Heart left ventricle (tissue), 16 donors: ENCODE results near the gene NAPA. TPM values are rescaled to one million over a fixed set of nuclear protein-coding genes. Genes with fewer than 3 reads are reported as not detected.

Experiments used
- ATAC-seq, 4 donors: fragments of 200-7000 bp; cut with Tn5 transposase; one replicate each; pipeline ENCODE4 v1.9.1; 2020 to 2022; ENCODE audit warnings: moderate library complexity in 4 of 4, mild to moderate bottlenecking in 3 of 4, moderate number of reproducible peaks in 1 of 4
- DNase-seq, 5 donors: peaks; one replicate each; pipeline ENCODE4 v3.0.0-alpha.2; 2020
- H3K27ac ChIP-seq, 12 donors: fragments of 200-600 bp; sonication (generic) in 4 of 12; one replicate each; pipeline versions ENCODE4 v1.5.0 to v1.8.0; 2016 to 2022; ENCODE audit warnings: mild to moderate bottlenecking in 2 of 12
- H3K27me3 ChIP-seq, 9 donors: fragments of 200-600 bp; sonication (generic) in 2 of 9; one replicate each; pipeline versions ENCODE4 v1.5.1 to v1.8.0; 2016 to 2022; ENCODE audit warnings: mild to moderate bottlenecking in 3 of 9
- H3K36me3 ChIP-seq, 9 donors: fragments of 200-600 bp; sonication (generic) in 2 of 9; one replicate each; pipeline versions ENCODE4 v1.5.0 to v1.8.0; 2018 to 2022; ENCODE audit warnings: mild to moderate bottlenecking in 2 of 9
- H3K4me1 ChIP-seq, 12 donors: fragments of 200-600 bp; sonication (generic) in 4 of 12; one replicate each; pipeline versions ENCODE4 v1.5.0 to v1.8.0; 2016 to 2022; ENCODE audit warnings: mild to moderate bottlenecking in 3 of 12
- H3K4me3 ChIP-seq, 12 donors: fragments of 200-600 bp; sonication (generic) in 4 of 12; one replicate each; pipeline versions ENCODE4 v1.5.0 to v1.8.0; 2017 to 2022; ENCODE audit warnings: mild to moderate bottlenecking in 9 of 12, moderate library complexity in 4 of 12
- H3K9me3 ChIP-seq, 12 donors: fragments of 200-600 bp; sonication (generic) in 4 of 12; one replicate each; pipeline versions ENCODE4 v1.5.0 to v1.8.0; 2016 to 2022; ENCODE audit warnings: mild to moderate bottlenecking in 1 of 12
- POLR2A ChIP-seq, 2 donors: fragments of 450-650 bp; IDR thresholded peaks; one replicate each; pipeline ENCODE4 v1.6.1; 2017; ENCODE audit warnings: antibody characterized with exemption in 2 of 2, mild to moderate bottlenecking in 2 of 2, moderate library complexity in 2 of 2
- WGBS, 4 donors: extraction: QIAGEN DNeasy Blood & Tissue Kit in 2 of 4; methylation state at CpG; one replicate each; pipeline versions ENCODE4 v1.1.5 to v1.1.7; 2013 to 2018; 5-methylcytosine and 5-hydroxymethylcytosine counted together
- intact Hi-C, 10 donors: fragments of 100-400 bp; cut with DNase I; formaldehyde crosslinking; loops; one replicate each; pipeline versions ENCODE4 v1.11.1 to v1.14.2; 2022
- polyA plus RNA-seq, 2 donors: library from polyadenylated mRNA; stranded (reverse); fragments of 200-250 nt; gene quantifications; one replicate each; pipeline ENCODE4 v1.2.3, GENCODE V29; 2013
- total RNA-seq, 9 donors: library from RNA; depleted of rRNA in 2 of 9; stranded (reverse); fragments of >200 nt in 2 of 9; fragmentation: NEBNext Ultra II Directional in 3 of 9; extraction: Animal tissue kit (Norgen Biotek cat#: 25700) in 3 of 9; gene quantifications; one replicate each; pipeline versions ENCODE4 v1.1.0 to v1.2.4, GENCODE V29; 2016 to 2023
- TF ChIP-seq, protein P1 (sequence below), 12 donors: fragments of 200-600 bp; sonication (generic) in 4 of 12; IDR thresholded peaks; one replicate each; pipeline versions ENCODE4 v1.5.0 to v1.8.0; 2018 to 2022; ENCODE audit warnings: antibody characterized with exemption in 12 of 12, mild to moderate bottlenecking in 5 of 12
- donor health status: ischemic (EF 13 %, LVEDD 7.1; RV severe dilation, severe dysfunction).
- donor health status: healthy with polysubstance abuse.
- donor health status: DM: no; HTN: yes; CAD: no.
- donor health status: DM: no; HTN: no; CAD: no.
- donor health status: ischemic (EF 25% LVEDD 6.9; RV normal size, moderate dysfunction).
- donor health status: ischemic (EF 25% LVEDD 5.7; RV mildly dilated, moderate dysfunction).
- donor health status: healthy.
- donor health status: DM: yes; HTN: yes; CAD: no.
- donor health status: ischemic (EF 35%, LVEDD 5.7; RV mildly dilated, moderate dysfunction).
- donor health status: nonischemic (EF 11% LVEDD 7.7; RV severe dilation, severe dysfunction).
- donor health status: DM: yes; HTN: yes; CAD: no.
- donor health status: PGD.
- donor health status: ischemic (EF 29% LVEDD 5.4; RV normal size, mild dysfunction).
- donor health status: nonischemic (EF 23%, LVEDD 6.1; RV moderate dilation, normal function).

Gene NAPA
- total and polyA plus RNA-seq, 11 donors, result 113 to 238 (median 122) TPM

- ATAC-seq, result peak in 2 of 4 donors; percentile 29 to 30
- intact Hi-C loops, result no loop called here
- Histone ChIP-seq H3K4me3 (no peak overlapping the region), H3K27ac (no peak overlapping the region), H3K36me3 (no peaks in the 10 kb centered on the region), H3K9me3 (no peaks in the 10 kb centered on the region), H3K4me1 (peaks cover 0 to 32% (median 6%) of the 10 kb centered on the region in 12 donors), H3K27me3 (peaks cover 45 to 97% (median 80%) of the 10 kb centered on the region in 9 donors)
- WGBS, 4 donors, result 4 to 10% (median 6%) methylated on average over 20 to 22 of the region's 22 CpGs
- TF ChIP-seq, protein P1, sequence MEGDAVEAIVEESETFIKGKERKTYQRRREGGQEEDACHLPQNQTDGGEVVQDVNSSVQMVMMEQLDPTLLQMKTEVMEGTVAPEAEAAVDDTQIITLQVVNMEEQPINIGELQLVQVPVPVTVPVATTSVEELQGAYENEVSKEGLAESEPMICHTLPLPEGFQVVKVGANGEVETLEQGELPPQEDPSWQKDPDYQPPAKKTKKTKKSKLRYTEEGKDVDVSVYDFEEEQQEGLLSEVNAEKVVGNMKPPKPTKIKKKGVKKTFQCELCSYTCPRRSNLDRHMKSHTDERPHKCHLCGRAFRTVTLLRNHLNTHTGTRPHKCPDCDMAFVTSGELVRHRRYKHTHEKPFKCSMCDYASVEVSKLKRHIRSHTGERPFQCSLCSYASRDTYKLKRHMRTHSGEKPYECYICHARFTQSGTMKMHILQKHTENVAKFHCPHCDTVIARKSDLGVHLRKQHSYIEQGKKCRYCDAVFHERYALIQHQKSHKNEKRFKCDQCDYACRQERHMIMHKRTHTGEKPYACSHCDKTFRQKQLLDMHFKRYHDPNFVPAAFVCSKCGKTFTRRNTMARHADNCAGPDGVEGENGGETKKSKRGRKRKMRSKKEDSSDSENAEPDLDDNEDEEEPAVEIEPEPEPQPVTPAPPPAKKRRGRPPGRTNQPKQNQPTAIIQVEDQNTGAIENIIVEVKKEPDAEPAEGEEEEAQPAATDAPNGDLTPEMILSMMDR (IDR thresholded peaks at IDR 0.05), result no peak
- TF ChIP-seq POLR2A (IDR thresholded peaks at IDR 0.05), result no peak
- DNase-seq, result peak in 1 of 5 donors; percentile 63
These were observed 68.9 kb downstream of the NAPA start for GRCh38 chr19:47445937-47446402.

DNA sequence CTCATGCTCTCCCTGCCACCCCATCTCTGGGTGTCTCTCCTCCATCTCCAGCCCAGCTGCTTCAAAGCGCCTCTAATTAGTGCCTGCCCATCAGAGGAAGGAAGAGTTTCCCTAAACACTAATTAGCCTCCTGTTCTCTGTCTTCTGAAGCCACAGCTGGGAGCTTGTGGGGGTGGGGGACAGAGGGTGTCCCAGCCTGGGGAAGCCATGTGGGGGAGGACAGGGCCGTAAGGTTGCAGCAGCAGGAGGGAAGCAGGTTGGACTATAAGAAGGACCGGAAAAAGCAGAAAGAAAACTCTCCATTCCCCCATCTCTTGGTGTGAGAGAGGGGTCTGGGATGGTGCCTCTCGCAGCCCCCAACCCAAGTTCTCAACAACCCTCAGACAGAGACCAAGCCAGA, 69.3 kb downstream of the NAPA start:
- Histone ChIP-seq H3K4me3 (no peak overlapping the region), H3K36me3 (no peaks in the 10 kb centered on the region), H3K27me3 (peaks cover 45 to 99% (median 80%) of the 10 kb centered on the region in 9 donors), H3K9me3 (no peaks in the 10 kb centered on the region), H3K27ac (no peak overlapping the region), H3K4me1 (peaks cover 0 to 32% (median 6%) of the 10 kb centered on the region in 12 donors)
- ATAC-seq, result no peak
- intact Hi-C loops, result no loop called here
- no peak for TF ChIP-seq POLR2A (IDR thresholded peaks at IDR 0.05)
- TF ChIP-seq, protein P1 (IDR thresholded peaks at IDR 0.05), result no peak
- DNase-seq, result peak in 1 of 5 donors; percentile 24
- WGBS, 4 donors, result 44 to 47% (median 45%) methylated on average over 4 of the region's 4 CpGs

GRCh38 chr19:47444388-47444821, 70.5 kb downstream of the NAPA start:
- H3K4me3 ChIP-seq, result no peak overlapping the region
- intact Hi-C loops, result no loop called here
- ATAC-seq, result no peak
- peak in 1 of 5 donors; percentile 35 for DNase-seq
- 18 to 42% (median 19%) methylated on average over 10 to 22 of the region's 22 CpGs for whole genome bisulfite sequencing, 4 donors
- H3K9me3 ChIP-seq, result no peaks in the 10 kb centered on the region
- no peaks in the 10 kb centered on the region for H3K36me3 ChIP-seq
- peaks cover 45 to 89% (median 72%) of the 10 kb centered on the region in 9 donors for H3K27me3 ChIP-seq
- no peak overlapping the region for H3K27ac ChIP-seq
- TF ChIP-seq, protein P1 (IDR thresholded peaks at IDR 0.05), result no peak
- TF ChIP-seq POLR2A (IDR thresholded peaks at IDR 0.05), result no peak
- peaks cover 0 to 32% (median 6%) of the 10 kb centered on the region in 12 donors for H3K4me1 ChIP-seq

DNA sequence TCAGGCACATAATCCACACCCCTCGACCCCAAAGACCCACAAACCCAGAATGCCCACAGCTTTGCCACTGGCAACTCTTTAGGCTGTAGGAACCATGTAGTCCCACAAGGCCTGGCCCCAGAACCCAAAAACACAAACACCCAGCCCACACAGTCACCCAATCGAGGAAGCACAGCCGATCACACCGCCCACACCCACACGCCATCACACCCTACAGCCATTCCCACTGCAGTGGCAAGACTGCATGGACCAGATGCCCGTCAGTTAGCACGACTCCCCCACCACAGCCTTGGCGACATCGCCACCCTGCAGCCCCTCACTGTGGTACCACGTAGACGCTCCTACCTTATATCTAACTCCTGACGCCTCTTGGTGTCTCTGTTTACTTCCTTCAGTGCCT, 71.5 kb downstream of the NAPA start:
- H3K9me3 ChIP-seq, result no peaks in the 10 kb centered on the region
- DNase-seq, result peak in 1 of 5 donors; percentile 17
- H3K4me3 ChIP-seq, result no peak overlapping the region
- H3K36me3 ChIP-seq, result no peaks in the 10 kb centered on the region
- intact Hi-C loops, result no loop called here
- H3K4me1 ChIP-seq, result peaks cover 0 to 32% (median 6%) of the 10 kb centered on the region in 12 donors
- TF ChIP-seq POLR2A (IDR thresholded peaks at IDR 0.05), result no peak
- TF ChIP-seq, protein P1 (IDR thresholded peaks at IDR 0.05), result no peak
- WGBS, 4 donors, result 65 to 68% (median 67%) methylated on average over 12 of the region's 12 CpGs
- H3K27me3 ChIP-seq, result peaks cover 43 to 82% (median 67%) of the 10 kb centered on the region in 9 donors
- no peak for ATAC-seq
- H3K27ac ChIP-seq, result no peak overlapping the region
